Thyroid gland (tissue), 4 donors: ENCODE measurements around the gene F11R. TPM values are rescaled to one million over a fixed set of nuclear protein-coding genes. Genes with fewer than 3 reads are reported as not detected.

Source experiments
- DNase-seq, 2 donors: peaks; one replicate each; pipeline ENCODE4 v3.0.0-alpha.2; 2019
- H3K27ac ChIP-seq, 3 donors: fragments of 200-600 bp; sonication (generic); 1 replicate in 2 of 3; 2 replicates in 1 of 3; pipeline ENCODE4 v1.5.1; 2016 to 2019; ENCODE audit warnings: mild to moderate bottlenecking in 1 of 3, moderate library complexity in 1 of 3
- H3K27me3 ChIP-seq: fragments of 200-600 bp; sonication (generic); one replicate; pipeline ENCODE4 v1.5.1; 2019
- H3K36me3 ChIP-seq, 2 donors: fragments of 200-600 bp; sonication (generic); one replicate each; pipeline ENCODE4 v1.5.1; 2016 to 2019
- H3K4me1 ChIP-seq, 2 donors: fragments of 200-600 bp; sonication (generic); one replicate each; pipeline ENCODE4 v1.5.1; 2017 to 2019
- H3K4me3 ChIP-seq, 3 donors: fragments of 200-600 bp; sonication (generic); replicated peaks in 1 of 3; 1 replicate in 2 of 3; 2 replicates in 1 of 3; pipeline ENCODE4 v1.5.1; 2016; ENCODE audit warnings: mild to moderate bottlenecking in 1 of 3
- H3K9me3 ChIP-seq: fragments of 200-600 bp; sonication (generic); one replicate; pipeline ENCODE4 v1.5.1; 2017
- POLR2A ChIP-seq, 2 donors: fragments of 450-650 bp; IDR thresholded peaks; one replicate each; pipeline ENCODE4 v1.6.1; 2017; ENCODE audit warnings: antibody characterized with exemption in 2 of 2, mild to moderate bottlenecking in 2 of 2, moderate library complexity in 1 of 2
- WGBS, 2 donors: methylation state at CpG; one replicate each; pipeline ENCODE4 v1.1.5; 2017; 5-methylcytosine and 5-hydroxymethylcytosine counted together
- intact Hi-C: fragments of 100-400 bp; cut with DNase I; formaldehyde crosslinking; loops from one replicate; pipeline ENCODE4 v1.15.1; 2023
- total RNA-seq, 4 donors: library from RNA; depleted of rRNA; stranded (reverse); fragments of >200 nt; gene quantifications; one replicate each; pipeline ENCODE4 v1.2.3, GENCODE V29; 2016
- TF ChIP-seq, protein P1 (sequence below), 6 experiments: fragments of 200-600 bp in 3 of 6; fragments of 450-650 bp in 3 of 6; sonication (generic) in 3 of 6; IDR thresholded peaks; one replicate each; pipeline ENCODE4 v1.5.1; 2016 to 2019; ENCODE audit warnings: antibody characterized with exemption in 6 of 6, mild to moderate bottlenecking in 2 of 6, inconsistent platforms in 1 of 6, moderate library complexity in 1 of 6

The F11R gene
- total RNA-seq, 4 donors from 2014 or later = 80.8 to 122 (median 98.3) TPM

DNA sequence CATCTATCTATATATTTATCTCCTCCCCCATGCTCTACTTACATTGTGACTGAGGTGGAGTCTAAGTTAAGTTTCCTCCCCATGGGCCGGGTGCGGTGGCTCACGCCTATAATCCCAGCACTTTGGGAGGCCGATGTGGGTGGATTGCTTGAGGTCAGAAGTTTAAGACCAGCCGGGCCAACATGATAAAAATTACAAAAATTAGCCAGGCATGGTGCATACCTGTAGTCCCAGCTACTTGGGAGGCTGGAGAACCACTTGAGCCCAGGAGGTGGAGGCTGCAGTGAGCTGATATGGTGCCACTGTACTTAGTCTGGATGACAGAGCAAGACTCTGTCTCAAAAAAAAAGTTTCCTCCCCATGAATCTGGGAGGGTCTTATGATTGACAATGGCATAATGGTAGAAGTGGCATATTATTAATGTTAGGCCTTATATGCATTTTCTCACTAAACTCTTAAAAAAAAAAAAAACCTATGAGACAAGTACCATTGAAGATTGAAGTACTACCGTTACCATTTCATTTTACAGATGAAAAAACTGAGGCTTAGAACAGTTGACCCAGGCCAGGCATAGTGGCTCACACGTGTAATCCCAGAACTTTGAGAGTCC is 11.2 kb downstream of the F11R start:
- H3K4me1 ChIP-seq = peaks cover 57 to 63% of the 10 kb centered on the region in 2 donors
- no peak overlapping the region for H3K4me3 ChIP-seq
- H3K27ac ChIP-seq = peak overlapping the region in 1 of 3 donors; percentile 43
- intact Hi-C loops = no loop called here
- TF ChIP-seq, protein P1, sequence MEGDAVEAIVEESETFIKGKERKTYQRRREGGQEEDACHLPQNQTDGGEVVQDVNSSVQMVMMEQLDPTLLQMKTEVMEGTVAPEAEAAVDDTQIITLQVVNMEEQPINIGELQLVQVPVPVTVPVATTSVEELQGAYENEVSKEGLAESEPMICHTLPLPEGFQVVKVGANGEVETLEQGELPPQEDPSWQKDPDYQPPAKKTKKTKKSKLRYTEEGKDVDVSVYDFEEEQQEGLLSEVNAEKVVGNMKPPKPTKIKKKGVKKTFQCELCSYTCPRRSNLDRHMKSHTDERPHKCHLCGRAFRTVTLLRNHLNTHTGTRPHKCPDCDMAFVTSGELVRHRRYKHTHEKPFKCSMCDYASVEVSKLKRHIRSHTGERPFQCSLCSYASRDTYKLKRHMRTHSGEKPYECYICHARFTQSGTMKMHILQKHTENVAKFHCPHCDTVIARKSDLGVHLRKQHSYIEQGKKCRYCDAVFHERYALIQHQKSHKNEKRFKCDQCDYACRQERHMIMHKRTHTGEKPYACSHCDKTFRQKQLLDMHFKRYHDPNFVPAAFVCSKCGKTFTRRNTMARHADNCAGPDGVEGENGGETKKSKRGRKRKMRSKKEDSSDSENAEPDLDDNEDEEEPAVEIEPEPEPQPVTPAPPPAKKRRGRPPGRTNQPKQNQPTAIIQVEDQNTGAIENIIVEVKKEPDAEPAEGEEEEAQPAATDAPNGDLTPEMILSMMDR (IDR thresholded peaks at IDR 0.05) = no peak
- no peak for TF ChIP-seq POLR2A (IDR thresholded peaks at IDR 0.05)
- peak in 1 of 2 donors; percentile 35 for DNase-seq
- H3K36me3 ChIP-seq = no peaks in the 10 kb centered on the region
- no peaks in the 10 kb centered on the region for H3K9me3 ChIP-seq
- 46 to 66% methylated on average over 7 of the region's 7 CpGs for WGBS, 2 donors
- H3K27me3 ChIP-seq = no peaks in the 10 kb centered on the region

DNA sequence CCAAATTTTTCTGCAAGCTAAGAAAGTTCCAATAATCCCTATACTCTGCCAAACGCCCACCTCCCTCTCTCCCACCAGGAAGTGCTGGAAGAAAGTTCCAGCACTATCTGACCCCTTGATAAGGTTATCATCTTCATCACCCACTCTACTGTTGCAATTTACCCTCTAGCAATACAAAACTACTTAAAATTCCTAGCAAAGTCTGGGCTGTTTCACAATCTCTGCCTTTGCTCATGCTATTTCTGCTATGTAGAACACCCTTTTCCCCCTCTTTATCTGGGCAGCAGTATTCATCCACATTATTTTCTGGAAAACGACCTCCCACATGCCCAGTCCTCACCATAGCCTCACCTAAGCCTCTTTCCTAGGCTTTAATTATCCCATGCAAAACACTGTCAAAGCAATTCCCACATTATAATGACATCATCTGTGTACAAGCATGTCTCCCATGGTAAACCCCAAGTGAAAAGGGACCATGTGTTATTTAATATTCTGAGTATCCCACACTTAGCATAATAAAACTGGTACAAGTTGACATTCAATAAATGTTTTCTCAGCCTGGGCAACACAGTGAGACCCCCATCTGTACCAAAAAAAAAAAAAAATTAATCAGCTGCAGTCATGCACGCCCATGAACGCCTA is 12.0 kb downstream of the F11R start:
- Histone ChIP-seq H3K4me3 (no peak overlapping the region), H3K9me3 (no peaks in the 10 kb centered on the region), H3K36me3 (no peaks in the 10 kb centered on the region), H3K27ac (peak overlapping the region in 1 of 3 donors; percentile 43), H3K27me3 (no peaks in the 10 kb centered on the region), H3K4me1 (peaks cover 53 to 63% of the 10 kb centered on the region in 2 donors)
- intact Hi-C loops = no loop called here
- 47 to 54% methylated on average over 4 of the region's 4 CpGs for WGBS, 2 donors
- no peak for DNase-seq
- TF ChIP-seq POLR2A (IDR thresholded peaks at IDR 0.05) = no peak
- TF ChIP-seq, protein P1 (IDR thresholded peaks at IDR 0.05) = no peak

DNA sequence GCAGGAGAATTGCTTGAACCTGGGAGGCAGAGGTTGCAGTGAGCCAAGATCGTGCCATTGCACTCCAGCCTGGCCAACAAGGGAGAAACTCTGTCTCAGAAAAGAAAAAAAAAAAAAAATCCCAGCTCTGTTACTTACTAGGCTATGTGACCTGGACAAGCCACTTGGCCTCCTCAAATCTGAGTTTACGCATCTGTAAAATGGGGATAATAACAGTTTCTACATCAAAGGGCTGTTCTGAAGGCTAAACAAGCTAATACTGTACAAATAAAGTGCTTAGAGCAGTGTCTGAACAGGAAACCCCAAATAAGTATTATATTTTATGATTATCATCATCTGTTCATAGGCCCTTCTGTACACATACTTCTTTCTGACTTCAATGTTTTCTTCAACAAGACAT is 13.6 kb downstream of the F11R start:
- DNase-seq = no peak
- H3K27me3 ChIP-seq = no peaks in the 10 kb centered on the region
- no peaks in the 10 kb centered on the region for H3K9me3 ChIP-seq
- intact Hi-C loops = no loop called here
- no peaks in the 10 kb centered on the region for H3K36me3 ChIP-seq
- no peak for TF ChIP-seq POLR2A (IDR thresholded peaks at IDR 0.05)
- TF ChIP-seq, protein P1 (IDR thresholded peaks at IDR 0.05) = no peak
- peaks cover 41 to 53% of the 10 kb centered on the region in 2 donors for H3K4me1 ChIP-seq
- no peak overlapping the region for H3K4me3 ChIP-seq
- 97 to 100% methylated on average over 2 of the region's 2 CpGs for WGBS, 2 donors
- no peak overlapping the region for H3K27ac ChIP-seq

DNA sequence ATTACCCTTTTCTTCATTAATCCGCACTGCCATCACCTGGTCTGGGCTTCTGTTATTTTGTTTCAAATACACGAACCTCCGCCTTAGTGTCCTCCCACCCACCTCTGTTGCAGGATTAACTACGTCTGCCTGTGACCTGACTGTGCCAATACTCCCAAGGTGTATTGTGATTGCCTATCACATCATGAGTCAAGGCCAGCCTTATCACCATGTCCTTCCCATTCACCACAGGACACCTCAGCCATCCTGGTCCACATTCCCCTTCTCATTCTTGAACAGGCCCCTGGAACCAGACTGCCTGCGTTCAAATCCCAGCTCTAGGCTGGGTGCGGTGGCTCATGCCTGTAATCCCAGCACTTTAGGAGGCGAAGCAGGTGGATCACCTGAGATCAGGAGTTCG is 14.4 kb downstream of the F11R start:
- Histone ChIP-seq H3K4me3 (no peak overlapping the region), H3K4me1 (peaks cover 42 to 52% of the 10 kb centered on the region in 2 donors), H3K36me3 (no peaks in the 10 kb centered on the region), H3K27ac (no peak overlapping the region), H3K9me3 (no peaks in the 10 kb centered on the region), H3K27me3 (no peaks in the 10 kb centered on the region)
- no peak for DNase-seq
- 93 to 96% methylated on average over 8 of the region's 8 CpGs for WGBS, 2 donors
- intact Hi-C loops = no loop called here
- TF ChIP-seq POLR2A (IDR thresholded peaks at IDR 0.05) = no peak
- TF ChIP-seq, protein P1 (IDR thresholded peaks at IDR 0.05) = no peak

DNA sequence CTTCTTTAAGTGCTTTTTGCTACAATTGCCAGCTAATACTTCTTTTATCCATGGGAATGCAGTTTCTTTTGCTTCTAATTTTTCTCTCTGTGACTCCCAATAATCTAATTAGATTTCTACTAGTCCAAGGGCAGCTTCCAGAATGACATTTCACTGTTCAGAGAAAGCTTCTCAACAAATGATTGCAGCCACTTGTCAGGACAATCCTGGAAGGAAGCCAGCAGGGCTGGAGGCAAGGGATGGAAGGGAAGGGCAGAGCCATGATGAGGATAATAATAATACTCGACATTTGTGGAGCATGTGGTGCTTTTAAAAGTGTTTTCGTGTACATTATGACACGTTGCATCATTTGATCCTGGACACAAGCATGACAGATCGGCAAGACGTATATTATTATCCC is 19.4 kb downstream of the F11R start:
- peaks cover 30 to 52% of the 10 kb centered on the region in 2 donors for H3K4me1 ChIP-seq
- H3K36me3 ChIP-seq = peaks cover 13 to 26% of the 10 kb centered on the region in 2 donors
- no peaks in the 10 kb centered on the region for H3K27me3 ChIP-seq
- peak overlapping the region; percentile 8 to 49 (median 27) for H3K27ac ChIP-seq
- WGBS, 2 donors = 44 to 51% methylated on average over 5 of the region's 5 CpGs
- H3K4me3 ChIP-seq = no peak overlapping the region
- peak; percentile 77 to 83 for DNase-seq
- TF ChIP-seq, protein P1 (IDR thresholded peaks at IDR 0.05) = no peak
- TF ChIP-seq POLR2A (IDR thresholded peaks at IDR 0.05) = no peak
- intact Hi-C loops = loop anchor here (5.0 kb wide), 1 partner anchor 41 kb away; no protein-coding TSS in a partner anchor
- no peaks in the 10 kb centered on the region for H3K9me3 ChIP-seq
